Measurements from ENCODE around the gene DDR2. TPM values are rescaled to one million over a fixed set of nuclear protein-coding genes. Genes with fewer than 3 reads are reported as not detected.
"Not testable (repeated sequence)": the region's sequence is repeated elsewhere in the genome, so short reads cannot be mapped to it uniquely, and the experiment has no call there.

The DDR2 gene
- polyA plus RNA-seq, 1 of the 3 experiments (the other 2 are of a cell fraction): 34.0 TPM

DNA sequence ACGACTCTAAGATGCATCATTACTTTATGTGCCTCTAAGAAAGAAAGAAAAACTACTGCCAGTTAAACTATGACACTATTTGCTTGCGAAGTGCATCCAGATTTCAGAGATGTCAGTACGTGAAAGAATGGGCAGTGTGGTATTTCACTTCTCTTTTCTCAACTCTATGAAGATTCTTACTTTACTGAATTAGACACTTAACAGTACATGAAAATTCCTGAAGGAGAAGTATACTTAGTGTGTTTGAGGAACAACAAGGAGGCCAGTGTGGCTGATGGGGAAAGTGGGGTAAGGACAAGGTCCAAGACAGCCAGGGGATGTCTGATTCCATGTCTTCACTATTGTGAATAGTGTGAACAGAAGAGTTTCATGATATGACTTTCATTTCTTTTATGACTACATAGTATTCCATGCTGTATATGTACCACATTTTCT is 104.4 kb downstream of the DDR2 start:
- Histone ChIP-seq H2AFZ (ENCODE audit: low read depth) (no peak overlapping the region), H3K79me2 (ENCODE audit: insufficient read depth) (peaks cover 71% of the 10 kb centered on the region), H3K9me3 (no peaks in the 10 kb centered on the region), H4K20me1 (ENCODE audit: insufficient read depth) (peaks cover 18% of the 10 kb centered on the region), H3K27me3 (ENCODE audit: insufficient read depth) (no peaks in the 10 kb centered on the region), H3K9ac (no peak overlapping the region), H3K4me3 (ENCODE audit: low read depth in 2 of 2, low read length in 1 of 2) (no peak overlapping the region), H3K36me3 (replicated peaks in 1 of 2; ENCODE audit: control insufficient read depth in 1 of 2, insufficient read depth in 2 of 2, low read length in 1 of 2) (peaks cover 18 to 39% of the 10 kb centered on the region in 2 experiments), H3K27ac (ENCODE audit: low read depth in 2 of 2, low read length in 1 of 2) (no peak overlapping the region), H3F3A (replicated peaks; ENCODE audit: insufficient read depth) (peaks cover 13% of the 10 kb centered on the region), H3K4me1 (ENCODE audit: control insufficient read depth in 1 of 2, insufficient read depth in 2 of 2, low read depth in 1 of 2, low read length in 1 of 2) (no peaks in the 10 kb centered on the region; a peak in 1 of 4 replicates), H3K9me2 (no peaks in the 10 kb centered on the region), H3K4me2 (no peak overlapping the region)
- CTCF ChIA-PET: no interaction called here
- POLR2A ChIA-PET: no interaction called here
- WGBS (ENCODE audit: low lambda C conversion rate): 94% methylated on average over 3 of the region's 3 CpGs
- TF ChIP-seq TAF1 (IDR thresholded peaks at IDR 0.05; ENCODE audit: borderline replicate concordance, low read depth, low read length) (no peak), CHD2 (IDR thresholded peaks at IDR 0.05; ENCODE audit: low read length, partially characterized antibody) (no peak)
- TF ChIP-seq, protein P1, sequence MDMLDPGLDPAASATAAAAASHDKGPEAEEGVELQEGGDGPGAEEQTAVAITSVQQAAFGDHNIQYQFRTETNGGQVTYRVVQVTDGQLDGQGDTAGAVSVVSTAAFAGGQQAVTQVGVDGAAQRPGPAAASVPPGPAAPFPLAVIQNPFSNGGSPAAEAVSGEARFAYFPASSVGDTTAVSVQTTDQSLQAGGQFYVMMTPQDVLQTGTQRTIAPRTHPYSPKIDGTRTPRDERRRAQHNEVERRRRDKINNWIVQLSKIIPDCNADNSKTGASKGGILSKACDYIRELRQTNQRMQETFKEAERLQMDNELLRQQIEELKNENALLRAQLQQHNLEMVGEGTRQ (IDR thresholded peaks at IDR 0.05; ENCODE audit: borderline replicate concordance, low read depth, low read length): no peak
- no peak for DNase-seq

DNA sequence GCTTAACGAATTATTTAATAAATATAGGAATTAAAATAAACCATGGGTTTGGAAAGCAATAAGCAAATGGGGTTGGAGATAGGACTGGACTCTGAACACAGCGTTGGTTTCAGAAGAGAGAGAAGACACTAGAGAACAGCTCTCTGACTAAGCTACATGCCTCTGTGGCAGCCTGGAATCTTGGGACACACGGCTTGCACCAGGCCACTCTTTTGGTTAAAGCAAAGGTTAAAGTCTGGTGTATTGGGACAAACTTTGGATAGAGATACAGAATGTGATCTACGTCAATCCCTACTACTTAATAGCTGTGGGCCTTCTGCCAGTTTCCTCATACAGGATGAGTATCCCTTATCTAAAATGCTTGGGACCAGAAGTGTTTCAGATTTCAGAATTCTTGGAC is 108.5 kb downstream of the DDR2 start:
- whole genome bisulfite sequencing (ENCODE audit: low lambda C conversion rate): 76% methylated on average over 4 of the region's 4 CpGs
- no peak for DNase-seq
- CTCF ChIA-PET: interaction anchor here (1.0 to 1.3 kb wide), 2 partner anchors 9 to 92 kb away, joined by 3 read pairs; no protein-coding TSS in a partner anchor
- Histone ChIP-seq H3K36me3 (replicated peaks in 1 of 2; ENCODE audit: control insufficient read depth in 1 of 2, insufficient read depth in 2 of 2, low read length in 1 of 2) (peaks cover 30 to 33% of the 10 kb centered on the region in 2 experiments), H3F3A (replicated peaks; ENCODE audit: insufficient read depth) (peaks cover 19% of the 10 kb centered on the region), H3K9me2 (no peaks in the 10 kb centered on the region), H4K20me1 (ENCODE audit: insufficient read depth) (peaks cover 5% of the 10 kb centered on the region; the same call in 1 of the 2 replicates), H2AFZ (ENCODE audit: low read depth) (no peak overlapping the region), H3K27me3 (ENCODE audit: insufficient read depth) (no peaks in the 10 kb centered on the region), H3K79me2 (ENCODE audit: insufficient read depth) (peaks cover 63% of the 10 kb centered on the region), H3K27ac (ENCODE audit: low read depth in 2 of 2, low read length in 1 of 2) (no peak overlapping the region), H3K4me3 (ENCODE audit: low read depth in 2 of 2, low read length in 1 of 2) (no peak overlapping the region), H3K4me2 (no peak overlapping the region), H3K9ac (no peak overlapping the region), H3K4me1 (ENCODE audit: control insufficient read depth in 1 of 2, insufficient read depth in 2 of 2, low read depth in 1 of 2, low read length in 1 of 2) (no peaks in the 10 kb centered on the region), H3K9me3 (no peaks in the 10 kb centered on the region)
- no peak for TF ChIP-seq EZH2phosphoT487 (IDR thresholded peaks at IDR 0.05; ENCODE audit: borderline replicate concordance, low read depth)
- POLR2A ChIA-PET: no interaction called here

DNA sequence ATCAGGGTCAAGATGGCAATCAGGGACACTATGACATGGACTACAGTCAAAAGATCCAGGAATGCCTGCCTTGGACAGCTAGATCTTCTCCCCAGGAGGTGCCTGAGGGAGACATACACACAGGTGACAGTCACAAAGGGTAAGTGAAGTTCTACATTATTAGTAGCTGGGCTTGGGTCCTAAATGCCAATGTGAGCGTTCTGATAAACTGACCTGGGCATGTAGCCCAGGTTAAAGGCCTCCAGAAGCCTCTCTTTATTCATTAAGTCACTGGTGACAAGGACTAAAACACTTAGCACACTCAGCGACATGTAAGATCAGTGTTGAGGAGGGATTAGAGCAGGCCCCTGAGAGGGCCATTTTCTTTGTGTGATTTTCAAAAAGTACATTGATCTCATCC is 109.3 kb downstream of the DDR2 start:
- no peak for TF ChIP-seq MXI1 (IDR thresholded peaks at IDR 0.05; ENCODE audit: low read depth, low read length)
- TF ChIP-seq RFX5 (IDR thresholded peaks at IDR 0.05; ENCODE audit: low read length): no peak
- no peak for DNase-seq
- Histone ChIP-seq H3K36me3 (replicated peaks in 1 of 2; ENCODE audit: control insufficient read depth in 1 of 2, insufficient read depth in 2 of 2, low read length in 1 of 2) (peaks cover 26 to 41% of the 10 kb centered on the region in 2 experiments), H3K79me2 (ENCODE audit: insufficient read depth) (peaks cover 58% of the 10 kb centered on the region), H3K4me3 (ENCODE audit: low read depth in 2 of 2, low read length in 1 of 2) (no peak overlapping the region), H3K27me3 (ENCODE audit: insufficient read depth) (no peaks in the 10 kb centered on the region), H3K4me2 (no peak overlapping the region), H4K20me1 (ENCODE audit: insufficient read depth) (0 out of 2 replicates have a peak, but pooled peaks cover 5% of the 10 kb centered on the region), H3K27ac (ENCODE audit: low read depth in 2 of 2, low read length in 1 of 2) (no peak overlapping the region), H3F3A (replicated peaks; ENCODE audit: insufficient read depth) (peaks cover 12% of the 10 kb centered on the region), H3K4me1 (ENCODE audit: control insufficient read depth in 1 of 2, insufficient read depth in 2 of 2, low read depth in 1 of 2, low read length in 1 of 2) (no peaks in the 10 kb centered on the region), H2AFZ (ENCODE audit: low read depth) (no peak overlapping the region), H3K9me2 (no peaks in the 10 kb centered on the region), H3K9ac (no peak overlapping the region), H3K9me3 (no peaks in the 10 kb centered on the region)
- POLR2A ChIA-PET: no interaction called here
- 80% methylated on average over 1 of the region's 2 CpGs for WGBS (ENCODE audit: low lambda C conversion rate)
- CTCF ChIA-PET: interaction anchor here (1.0 to 1.3 kb wide), 2 partner anchors 10 to 93 kb away, joined by 3 read pairs; no protein-coding TSS in a partner anchor

DNA sequence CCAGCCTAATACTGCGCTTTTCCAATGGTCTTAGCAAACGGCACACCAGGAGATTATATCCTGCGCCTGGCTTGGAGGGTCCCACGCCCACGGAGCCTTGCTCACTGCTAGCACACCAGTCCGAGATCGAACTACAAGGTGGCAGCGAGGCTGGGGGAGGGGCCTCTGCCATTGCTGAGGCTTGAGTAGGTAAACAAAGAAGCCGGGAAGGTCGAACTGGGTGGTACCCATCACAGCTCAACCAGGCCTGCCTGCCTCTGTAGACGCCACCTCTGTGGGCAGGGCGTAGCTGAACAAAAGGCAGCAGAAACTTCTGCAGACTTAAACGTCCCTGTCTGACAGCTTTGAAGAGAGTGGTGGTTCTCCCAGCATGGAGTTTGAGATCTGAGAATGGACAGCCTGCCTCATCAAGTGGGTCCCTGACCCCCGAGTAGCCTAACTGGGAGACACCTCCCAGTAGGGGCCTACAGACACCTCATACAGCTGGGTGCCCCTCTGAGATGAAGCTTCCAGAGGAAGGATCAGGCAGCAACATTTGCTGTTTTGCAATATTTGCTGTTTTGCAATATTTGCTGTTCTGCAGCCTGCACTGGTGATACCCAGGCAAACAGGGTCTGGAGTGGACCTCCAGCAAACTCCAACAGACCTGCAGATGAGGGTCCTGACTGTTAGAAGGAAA is 114.1 kb downstream of the DDR2 start:
- H3K27ac ChIP-seq (ENCODE audit: low read depth in 2 of 2, low read length in 1 of 2); CTCF ChIA-PET; H3K9me3 ChIP-seq; H3F3A ChIP-seq (replicated peaks; ENCODE audit: insufficient read depth); H3K9ac ChIP-seq; H4K20me1 ChIP-seq (ENCODE audit: insufficient read depth); H3K4me3 ChIP-seq (ENCODE audit: low read depth in 2 of 2, low read length in 1 of 2); H3K4me2 ChIP-seq; H3K27me3 ChIP-seq (ENCODE audit: insufficient read depth); POLR2A ChIA-PET; H2AFZ ChIP-seq (ENCODE audit: low read depth); DNase-seq; H3K4me1 ChIP-seq (ENCODE audit: control insufficient read depth in 1 of 2, insufficient read depth in 2 of 2, low read depth in 1 of 2, low read length in 1 of 2); H3K9me2 ChIP-seq: not testable (repeated sequence)
- Histone ChIP-seq H3K36me3 (replicated peaks in 1 of 2; ENCODE audit: control insufficient read depth in 1 of 2, insufficient read depth in 2 of 2, low read length in 1 of 2) (peaks cover 24 to 43% of the 10 kb centered on the region in 2 experiments), H3K79me2 (ENCODE audit: insufficient read depth) (peaks cover 40% of the 10 kb centered on the region)
- 89% methylated on average over 8 of the region's 14 CpGs for WGBS (ENCODE audit: low lambda C conversion rate)
